IMR-90 (cell line): ENCODE measurements around the gene CDC42EP4. TPM values are rescaled to one million over a fixed set of nuclear protein-coding genes. Genes with fewer than 3 reads are reported as not detected.

Experiments used
- ATAC-seq: fragments of 200-7000 bp; cut with Tn5 transposase; 2 replicates; pipeline ENCODE4 v1.9.1; 2020; ENCODE audit warnings: low read depth, mild to moderate bottlenecking, moderate library complexity
- BruUV-seq: library from RNA; stranded (reverse); fragments of 400-500 nt; replicated peaks from 2 replicates; lab custom pipeline; 2021; lab: Mats Ljungman, UMichigan
- CTCF ChIA-PET: fragments of 300-600 bp; formaldehyde crosslinking; extraction: SDS; loops from one replicate; lab custom pipeline; 2021; ENCODE audit warnings: antibody characterized with exemption; lab: Yijun Ruan, JAX
- POLR2A ChIA-PET: fragments of 300-600 bp; sonication (Branson Sonifier 250); formaldehyde crosslinking; loops from one replicate; lab custom pipeline; 2022; ENCODE audit warnings: antibody characterized with exemption; ENCODE audit not compliant: unreplicated experiment; lab: Charles Lee
- DNase-seq: peaks from one replicate; pipeline ENCODE4 v3.0.0; 2013
- H2AFZ ChIP-seq: replicated peaks from 2 replicates; pipeline ENCODE3; 2013; ENCODE audit warnings: low read length, mild to moderate bottlenecking; ENCODE audit not compliant: poor library complexity
- H2AK5ac ChIP-seq: 2 replicates; pipeline ENCODE4 v1.6.1; 2013; ENCODE audit warnings: low read depth, low read length, inconsistent platforms
- H2AK9ac ChIP-seq: replicated peaks from 2 replicates; pipeline ENCODE3; 2013; ENCODE audit warnings: mild to moderate bottlenecking, low read depth, low read length, moderate library complexity; ENCODE audit not compliant: poor library complexity
- H2BK120ac ChIP-seq: 2 replicates; pipeline ENCODE4 v1.6.1; 2013; ENCODE audit warnings: low read depth, low read length, inconsistent platforms
- H2BK15ac ChIP-seq: 3 replicates; pipeline ENCODE4 v1.6.1; 2013; ENCODE audit warnings: low read depth, low read length, inconsistent platforms
- H2BK20ac ChIP-seq: 2 replicates; pipeline ENCODE4 v1.6.1; 2013; ENCODE audit warnings: low read depth, mild to moderate bottlenecking, inconsistent platforms, low read length, moderate library complexity
- H2BK5ac ChIP-seq: 2 replicates; pipeline ENCODE4 v1.6.1; 2013; ENCODE audit warnings: mild to moderate bottlenecking, low read depth, low read length, inconsistent platforms; ENCODE audit not compliant: poor library complexity, severe bottlenecking
- H3K14ac ChIP-seq: replicated peaks from 2 replicates; pipeline ENCODE4 v1.6.1; 2013; ENCODE audit warnings: low read depth, low read length, inconsistent platforms
- H3K18ac ChIP-seq: 2 replicates; pipeline ENCODE4 v1.6.1; 2013; ENCODE audit warnings: low read depth, low read length, control low read depth
- H3K23ac ChIP-seq: 2 replicates; pipeline ENCODE4 v1.6.1; 2013; ENCODE audit warnings: low read depth, low read length, inconsistent platforms
- H3K27ac ChIP-seq: 2 replicates; pipeline ENCODE4 v1.5.1; 2013; ENCODE audit warnings: mild to moderate bottlenecking, control low read depth, low read length; ENCODE audit not compliant: insufficient read depth
- H3K27me3 ChIP-seq: 2 replicates; pipeline ENCODE4 v1.6.1; 2013; ENCODE audit warnings: low read length; ENCODE audit not compliant: control insufficient read depth, insufficient read depth
- H3K36me3 ChIP-seq: 2 replicates; pipeline ENCODE4 v1.6.1; 2013; ENCODE audit warnings: low read length, mixed read lengths; ENCODE audit not compliant: control insufficient read depth, insufficient read depth
- H3K4ac ChIP-seq: 2 replicates; pipeline ENCODE4 v1.6.1; 2013; ENCODE audit warnings: low read depth, low read length, inconsistent platforms
- H3K4me1 ChIP-seq: 2 replicates; pipeline ENCODE4 v1.6.1; 2013; ENCODE audit warnings: low read length, mixed read lengths; ENCODE audit not compliant: control insufficient read depth, insufficient read depth
- H3K4me2 ChIP-seq: 2 replicates; pipeline ENCODE4 v1.6.1; 2013; ENCODE audit warnings: low read depth, mild to moderate bottlenecking, control low read depth, low read length, moderate library complexity
- H3K4me3 ChIP-seq: 2 replicates; pipeline ENCODE4 v1.5.1; 2013; ENCODE audit warnings: low read depth, mild to moderate bottlenecking, control low read depth, low read length, moderate library complexity; ENCODE audit not compliant: insufficient read depth
- H3K56ac ChIP-seq: 2 replicates; pipeline ENCODE4 v1.6.1; 2013; ENCODE audit warnings: low read length, inconsistent platforms; ENCODE audit not compliant: insufficient read depth; ENCODE audit errors: extremely low read depth
- H3K79me1 ChIP-seq, 2 experiments: 2 replicates each; pipeline ENCODE4 v1.6.1; 2013; ENCODE audit warnings: low read length in 2 of 2, inconsistent platforms in 1 of 2, low read depth in 1 of 2
- H3K9ac ChIP-seq: 2 replicates; pipeline ENCODE4 v1.6.1; 2013; ENCODE audit warnings: low read depth, low read length, control low read depth
- H3K9me1 ChIP-seq: 2 replicates; pipeline ENCODE4 v1.6.1; 2013; ENCODE audit warnings: low read length, inconsistent platforms; ENCODE audit not compliant: insufficient read depth
- H3K9me3 ChIP-seq: 2 replicates; pipeline ENCODE4 v1.6.1; 2013; ENCODE audit warnings: low read length; ENCODE audit not compliant: control insufficient read depth, insufficient read depth
- H4K20me1 ChIP-seq: 2 replicates; pipeline ENCODE4 v1.6.1; 2013; ENCODE audit warnings: low read length, inconsistent platforms; ENCODE audit not compliant: insufficient read depth
- H4K5ac ChIP-seq: 2 replicates; pipeline ENCODE4 v1.6.1; 2013; ENCODE audit warnings: mild to moderate bottlenecking, low read depth, low read length, control low read depth
- H4K8ac ChIP-seq, 2 experiments: 2 replicates each; pipeline ENCODE4 v1.6.1; 2013; ENCODE audit warnings: low read depth in 2 of 2, low read length in 2 of 2, control low read depth in 1 of 2, inconsistent platforms in 1 of 2
- H4K91ac ChIP-seq: 2 replicates; pipeline ENCODE4 v1.6.1; 2013; ENCODE audit warnings: low read depth, low read length, inconsistent platforms; ENCODE audit not compliant: insufficient read depth
- BHLHE40 ChIP-seq: fragments of 150-350 bp; IDR thresholded peaks from 2 replicates; pipeline ENCODE4 v1.6.1; 2016; ENCODE audit warnings: mild to moderate bottlenecking, low read depth, low read length
- CEBPB ChIP-seq: IDR thresholded peaks from 2 replicates; pipeline ENCODE4 v1.6.1; 2012; ENCODE audit warnings: low read depth, low read length, improper control_type of control experiment
- FOS ChIP-seq: fragments of 150-350 bp; IDR thresholded peaks from 2 replicates; pipeline ENCODE4 v1.6.1; 2016; ENCODE audit warnings: low read depth, low read length
- MAFK ChIP-seq: IDR thresholded peaks from 2 replicates; pipeline ENCODE4 v1.6.1; 2012; ENCODE audit warnings: low read depth, low read length, improper control_type of control experiment
- MAZ ChIP-seq: IDR thresholded peaks from 2 replicates; pipeline ENCODE4 v1.6.1; 2012; ENCODE audit warnings: low read depth, mild to moderate bottlenecking, low read length, improper control_type of control experiment, moderate library complexity, borderline replicate concordance
- MXI1 ChIP-seq: IDR thresholded peaks from 2 replicates; pipeline ENCODE4 v1.6.1; 2012; ENCODE audit warnings: low read depth, mild to moderate bottlenecking, low read length, moderate library complexity, borderline replicate concordance
- POLR2A ChIP-seq: IDR thresholded peaks from 2 replicates; pipeline ENCODE4 v1.6.1; 2012; ENCODE audit warnings: mild to moderate bottlenecking, low read depth, low read length
- RAD21 ChIP-seq: IDR thresholded peaks from 2 replicates; pipeline ENCODE4 v1.6.1; 2012; ENCODE audit warnings: low read length, improper control_type of control experiment
- SMC3 ChIP-seq: fragments of 150-350 bp; IDR thresholded peaks from 2 replicates; pipeline ENCODE4 v1.6.1; 2016; ENCODE audit warnings: low read depth, mild to moderate bottlenecking, antibody characterized with exemption, low read length, moderate library complexity
- WGBS, 2 experiments: methylation state at CpG; one replicate each; pipeline versions ENCODE4 v1.1.5 to v1.1.7; 2013; ENCODE audit warnings: missing lambda C conversion rate in 2 of 2; ENCODE audit not compliant: insufficient read length in 1 of 2; ENCODE audit errors: extremely low coverage in 2 of 2; 5-methylcytosine and 5-hydroxymethylcytosine counted together
- dilution Hi-C: fragments of 300-500 bp; cut with HindIII; formaldehyde crosslinking; loops from one replicate; pipeline ENCODE4 v1.14.3; 2018; ENCODE audit warnings: low sequenced_read_pairs; ENCODE audit not compliant: unreplicated experiment
- in situ Hi-C: fragments of 300-500 bp; cut with MboI; formaldehyde crosslinking; loops from 3 replicates; pipeline ENCODE4 v1.14.3; 2019; ENCODE audit warnings: low sequenced_read_pairs, inconsistent platforms, mixed read lengths
- intact Hi-C: fragments of 100-400 bp; cut with micrococcal nuclease; formaldehyde crosslinking; loops from 2 replicates; pipeline ENCODE4 v1.10.0; 2022
- polyA plus RNA-seq, 3 experiments: library from polyadenylated mRNA; depleted of rRNA; stranded (reverse); fragments of >200 nt; gene quantifications; 2 replicates each; pipeline ENCODE4 v1.2.3, GENCODE V29; 2012; ENCODE audit warnings: low replicate concordance in 1 of 3
- total RNA-seq: library from RNA; depleted of rRNA; stranded (reverse); fragments of >200 nt; gene quantifications from 2 replicates; pipeline ENCODE4 v1.2.3, GENCODE V29; 2012
- TF ChIP-seq, protein P1 (sequence below): fragments of 150-350 bp; IDR thresholded peaks from 2 replicates; pipeline ENCODE4 v1.6.1; 2017; ENCODE audit warnings: mild to moderate bottlenecking, antibody characterized with exemption, low read length, low read depth

CDC42EP4 gene
- total and polyA plus RNA-seq, 2 of the 4 experiments (the other 2 are of a cell fraction): 14.3 to 25.8 TPM

DNA sequence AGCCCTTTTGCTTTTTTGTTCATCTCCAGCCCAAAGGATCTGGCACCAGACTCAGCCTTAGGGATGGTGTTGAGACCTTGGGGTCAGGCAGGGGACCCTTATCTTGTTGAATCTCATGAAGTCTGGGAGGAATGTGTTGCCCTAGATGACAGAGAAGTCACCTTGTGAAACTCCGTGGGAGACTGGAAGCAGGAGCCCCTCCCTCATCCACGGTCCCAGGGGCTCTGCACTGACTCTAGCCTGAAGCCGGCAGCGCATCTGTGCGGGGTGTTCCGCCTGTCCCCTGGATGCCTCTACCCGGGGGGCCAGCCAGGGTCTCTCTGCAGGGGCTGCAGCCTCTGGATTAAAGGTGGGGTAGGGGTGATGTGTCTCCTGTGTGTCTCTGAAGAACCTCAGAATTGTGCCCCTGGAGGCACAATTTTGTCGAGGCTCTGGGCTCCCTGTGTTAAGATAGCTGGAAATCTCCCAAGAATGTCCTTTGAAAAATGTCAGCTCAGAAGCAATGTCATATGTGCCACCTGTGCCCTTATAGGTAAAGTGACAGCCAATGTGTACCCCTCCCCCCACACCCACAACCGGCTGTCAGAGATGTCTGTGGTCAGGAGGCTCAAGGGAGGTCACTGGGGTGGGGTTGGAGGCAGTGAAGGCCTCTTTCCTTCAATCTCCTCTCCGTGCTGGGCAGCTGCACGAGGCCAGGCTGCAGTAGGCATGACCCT lies 32.1 kb upstream of the CDC42EP4 start (continued):
- TF ChIP-seq SMC3 (no peak), MAFK (no peak)

DNA sequence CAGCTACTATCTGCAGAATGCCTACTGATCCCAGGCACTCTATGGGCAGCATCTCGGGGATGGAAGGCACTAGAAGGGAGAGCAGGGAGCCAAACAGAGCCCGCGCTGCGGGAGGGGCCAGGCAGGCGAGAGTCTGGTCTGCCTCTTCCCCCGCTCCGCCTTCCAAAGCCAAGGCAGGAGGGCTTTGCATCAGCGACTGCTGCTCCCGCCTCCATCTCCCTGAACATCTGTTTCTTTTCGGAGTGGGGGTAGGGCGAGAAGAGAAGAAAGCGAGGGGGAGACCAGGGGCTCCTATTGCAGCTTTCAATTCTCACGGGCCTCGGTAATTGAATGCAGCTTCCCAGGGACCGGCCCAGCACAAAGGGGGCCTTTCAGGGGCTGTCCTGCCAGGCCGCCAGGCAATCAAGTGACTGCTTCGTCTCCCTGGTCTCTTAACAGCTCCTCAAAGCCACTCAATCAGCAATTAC lies 31.4 kb upstream of the CDC42EP4 start:
- Histone ChIP-seq H3K36me3 (no peaks in the 10 kb centered on the region), H3K56ac (peak overlapping the region; percentile 87), H3K4me1 (peaks cover 46% of the 10 kb centered on the region), H3K23ac (peak overlapping the region; percentile 100), H3K79me1 (peaks cover 0 to 13% of the 10 kb centered on the region in 2 experiments; a peak in 1 of 4 replicates), H2AK9ac (peak overlapping the region; percentile 97), H2BK5ac (peak overlapping the region; percentile 81), H2BK120ac (peak overlapping the region; percentile 99), H2BK20ac (peak overlapping the region; percentile 96), H3K9me1 (peaks cover 35% of the 10 kb centered on the region), H3K4me3 (no peak overlapping the region), H2AK5ac (peak overlapping the region; percentile 91), H4K5ac (peak overlapping the region; percentile 84), H3K4ac (peak overlapping the region; percentile 99), H3K27ac (peak overlapping the region; percentile 81), H3K18ac (peak overlapping the region; percentile 78), H3K9ac (peak overlapping the region; percentile 56), H2BK15ac (peak overlapping the region; percentile 99; the same call in 2 of the 3 replicates), H4K20me1 (no peaks in the 10 kb centered on the region), H2AFZ (peak overlapping the region; percentile 92), H3K9me3 (no peaks in the 10 kb centered on the region), H3K4me2 (peak overlapping the region; percentile 61), H3K27me3 (no peaks in the 10 kb centered on the region), H4K8ac (peak overlapping the region; percentile 89 to 96), H4K91ac (peak overlapping the region; percentile 99), H3K14ac (peak overlapping the region; percentile 99)
- peak; percentile 82 for ATAC-seq
- 0% methylated on average over 2 of the region's 17 CpGs; no CpG with 5 or more reads in 1 of the 2 experiments for WGBS, 2 experiments
- CTCF ChIA-PET: no interaction called here
- DNase-seq: peak; percentile 88
- in situ Hi-C loops (no loop called here), dilution Hi-C loops (no loop called here), intact Hi-C loops (loop anchor here (2.0 kb wide), 1 partner anchor 32 kb away; no protein-coding TSS in a partner anchor)
- BruUV-seq: no TSS peak
- TF ChIP-seq POLR2A: no peak; the same call in 1 of the 2 replicates
- peak; percentile 92; the same call in 1 of the 2 replicates for TF ChIP-seq MAZ
- no peak for TF ChIP-seq FOS
- TF ChIP-seq BHLHE40: no peak
- no peak for TF ChIP-seq MXI1
- TF ChIP-seq, protein P1, sequence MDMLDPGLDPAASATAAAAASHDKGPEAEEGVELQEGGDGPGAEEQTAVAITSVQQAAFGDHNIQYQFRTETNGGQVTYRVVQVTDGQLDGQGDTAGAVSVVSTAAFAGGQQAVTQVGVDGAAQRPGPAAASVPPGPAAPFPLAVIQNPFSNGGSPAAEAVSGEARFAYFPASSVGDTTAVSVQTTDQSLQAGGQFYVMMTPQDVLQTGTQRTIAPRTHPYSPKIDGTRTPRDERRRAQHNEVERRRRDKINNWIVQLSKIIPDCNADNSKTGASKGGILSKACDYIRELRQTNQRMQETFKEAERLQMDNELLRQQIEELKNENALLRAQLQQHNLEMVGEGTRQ: no peak
- TF ChIP-seq CEBPB: no peak
- peak; percentile 6; the same call in 1 of the 2 replicates for TF ChIP-seq RAD21
- POLR2A ChIA-PET: interaction anchor here (1.0 kb wide), 1 partner anchor 52 kb away, joined by 4 read pairs; no protein-coding TSS in a partner anchor
